GM12878 (cell line): ENCODE measurements around the gene ABCG1. TPM values are rescaled to one million over a fixed set of nuclear protein-coding genes. Genes with fewer than 3 reads are reported as not detected.

Source experiments
- ATAC-seq: fragments of 200-7000 bp; cut with Tn5 transposase; 3 replicates; pipeline ENCODE4 v1.9.1; 2020; ENCODE audit warnings: mild to moderate bottlenecking, moderate library complexity
- BruUV-seq: library from RNA; stranded (reverse); fragments of 400-500 nt; replicated peaks from 2 replicates; lab custom pipeline; 2021; lab: Mats Ljungman, UMichigan
- CTCF ChIA-PET: fragments of 300-600 bp; sonication (Branson Sonifier 250); formaldehyde crosslinking; extraction: SDS; loops from one replicate; lab custom pipeline; 2021; ENCODE audit warnings: inconsistent platforms; lab: Yijun Ruan, JAX
- POLR2A ChIA-PET: fragments of 350-600 bp; formaldehyde crosslinking; extraction: SDS; loops from one replicate; lab custom pipeline; 2021; ENCODE audit warnings: inconsistent platforms; lab: Charles Lee
- RAD21 ChIA-PET: fragments of 300-600 bp; sonication (Branson Sonifier 250); formaldehyde crosslinking; loops from one replicate; lab custom pipeline; 2023; ENCODE audit warnings: antibody characterized with exemption; ENCODE audit not compliant: unreplicated experiment; lab: Charles Lee
- SMC1A ChIA-PET: fragments of 300-600 bp; sonication (Branson Sonifier 250); formaldehyde crosslinking; loops from one replicate; lab custom pipeline; 2023; ENCODE audit not compliant: unreplicated experiment, uncharacterized antibody; lab: Charles Lee
- DNase-seq: peaks from one replicate; pipeline ENCODE4 v3.0.0-alpha.2; 2011; ENCODE audit warnings: low read depth, low spot score
- FAIRE-seq: peaks from 3 replicates; lab custom pipeline; 2011; peaks lifted over from hg19 to GRCh38; lab: Jason Lieb, UNC
- H2AFZ ChIP-seq: 2 replicates; pipeline ENCODE4 v1.6.0; 2011; ENCODE audit warnings: low read depth, low read length, control low read depth; ENCODE audit not compliant: control insufficient read depth
- H3K27ac ChIP-seq: 2 replicates; pipeline ENCODE4 v1.5.1; 2011; ENCODE audit warnings: control low read depth; ENCODE audit not compliant: control insufficient read depth, insufficient read depth
- H3K27me3 ChIP-seq, 2 experiments: replicated peaks in 1 of 2; 2 replicates each; pipeline versions ENCODE4 v1.6.0 to v1.6.1; 2011; ENCODE audit warnings: low read length in 1 of 2; ENCODE audit not compliant: control insufficient read depth in 2 of 2, insufficient read depth in 2 of 2
- H3K36me3 ChIP-seq, 2 experiments: 2 replicates each; pipeline ENCODE4 v1.5.1; 2011; ENCODE audit warnings: low read length in 1 of 2; ENCODE audit not compliant: control insufficient read depth in 2 of 2, insufficient read depth in 2 of 2
- H3K4me1 ChIP-seq: 2 replicates; pipeline ENCODE4 v1.6.1; 2011; ENCODE audit warnings: mild to moderate bottlenecking, low read length, moderate library complexity, mixed read lengths; ENCODE audit not compliant: control insufficient read depth, insufficient read depth
- H3K4me2 ChIP-seq: 2 replicates; pipeline ENCODE4 v1.6.0; 2011; ENCODE audit warnings: control low read depth; ENCODE audit not compliant: control insufficient read depth, insufficient read depth
- H3K4me3 ChIP-seq: fragments of 200-600 bp; sonication (generic); 2 replicates; pipeline ENCODE4 v1.5.1; 2016
- H3K79me2 ChIP-seq: 2 replicates; pipeline ENCODE4 v1.6.0; 2011; ENCODE audit warnings: low read length; ENCODE audit not compliant: control insufficient read depth, insufficient read depth
- H3K9ac ChIP-seq: 2 replicates; pipeline ENCODE4 v1.8.0; 2011; ENCODE audit warnings: low read length, control low read depth, mixed read lengths; ENCODE audit not compliant: control insufficient read depth, insufficient read depth
- H3K9me3 ChIP-seq: replicated peaks from 3 replicates; pipeline ENCODE4 v1.5.1; 2011; ENCODE audit warnings: mild to moderate bottlenecking, low read length; ENCODE audit not compliant: control insufficient read depth, insufficient read depth
- H4K20me1 ChIP-seq: 2 replicates; pipeline ENCODE4 v1.6.0; 2011; ENCODE audit not compliant: control insufficient read depth, insufficient read depth
- IKZF2 ChIP-seq, 2 experiments: fragments of 450-650 bp; IDR thresholded peaks; 2 replicates each; pipeline ENCODE4 v1.6.1; 2017; ENCODE audit warnings: mild to moderate bottlenecking in 2 of 2, moderate library complexity in 2 of 2
- NFYB ChIP-seq: IDR thresholded peaks from 2 replicates; pipeline ENCODE4 v1.6.1; 2011; ENCODE audit warnings: low read depth, mild to moderate bottlenecking, low read length, improper control_type of control experiment, moderate library complexity; ENCODE audit not compliant: insufficient read depth
- NRF1 ChIP-seq: conservative IDR thresholded peaks from 2 replicates; pipeline ENCODE4 v1.6.1; 2011; ENCODE audit warnings: mild to moderate bottlenecking, low read depth, low read length, improper control_type of control experiment
- SREBF1 ChIP-seq: IDR thresholded peaks from 2 replicates; pipeline ENCODE4 v1.6.1; 2012; ENCODE audit warnings: mild to moderate bottlenecking, low read length
- TCF7 ChIP-seq: IDR thresholded peaks from 2 replicates; pipeline ENCODE4 v1.6.1; 2014; ENCODE audit warnings: antibody characterized with exemption, borderline replicate concordance
- WGBS: methylation state at CpG from one replicate; pipeline ENCODE4 v1.1.6; 2016; ENCODE audit warnings: low lambda C conversion rate; ENCODE audit not compliant: insufficient replicate concordance, insufficient coverage; ENCODE audit errors: missing lambda C conversion rate; 5-methylcytosine and 5-hydroxymethylcytosine counted together
- in situ Hi-C: fragments of 300-500 bp; cut with MboI; formaldehyde crosslinking; loops from 9 replicates; pipeline ENCODE4 v1.14.3; 2018; ENCODE audit warnings: mixed read lengths
- intact Hi-C: fragments of 100-400 bp; cut with micrococcal nuclease; formaldehyde crosslinking; loops from one replicate; pipeline ENCODE4 v1.14.2; 2022; ENCODE audit not compliant: unreplicated experiment
- polyA plus RNA-seq, 11 experiments: library from polyadenylated mRNA; depleted of rRNA in 4 of 11; unstranded in 6 of 11; stranded (reverse) in 5 of 11; fragments of >200 nt; fragmentation: Nextera tagmentation in 4 of 11; fragmentation: Illumina TruSeq in 1 of 11; extraction: Ambion mirVana in 4 of 11; extraction: Trizol in 1 of 11; gene quantifications; 1 replicate in 1 of 11; 2 replicates in 10 of 11; pipeline versions ENCODE4 v1.2.1 to v1.2.3, GENCODE V29; 2011 to 2016; ENCODE audit warnings: inconsistent platforms in 2 of 11, missing spikeins in 2 of 11, low read depth in 1 of 11
- total RNA-seq, 4 experiments: library from RNA; depleted of rRNA in 3 of 4; stranded (reverse); fragments of >200 nt in 3 of 4; fragmentation: Illumina TruSeq in 1 of 4; extraction: Trizol in 1 of 4; gene quantifications; 2 replicates each; pipeline versions ENCODE4 v1.2.1 to v1.2.3, GENCODE V29; 2013 to 2021
- TF ChIP-seq, protein P1 (sequence below): fragments of 450-650 bp; IDR thresholded peaks from 2 replicates; pipeline ENCODE4 v1.6.1; 2017; ENCODE audit warnings: mild to moderate bottlenecking, low read depth, inconsistent platforms; ENCODE audit not compliant: poor library complexity, severe bottlenecking

Gene ABCG1
- total and polyA plus RNA-seq, 10 of the 15 experiments (the other 5 are each of a cell fraction or from before 2014, with no cell fraction given): 0.59 to 19.3 (median 5.7) TPM

DNA sequence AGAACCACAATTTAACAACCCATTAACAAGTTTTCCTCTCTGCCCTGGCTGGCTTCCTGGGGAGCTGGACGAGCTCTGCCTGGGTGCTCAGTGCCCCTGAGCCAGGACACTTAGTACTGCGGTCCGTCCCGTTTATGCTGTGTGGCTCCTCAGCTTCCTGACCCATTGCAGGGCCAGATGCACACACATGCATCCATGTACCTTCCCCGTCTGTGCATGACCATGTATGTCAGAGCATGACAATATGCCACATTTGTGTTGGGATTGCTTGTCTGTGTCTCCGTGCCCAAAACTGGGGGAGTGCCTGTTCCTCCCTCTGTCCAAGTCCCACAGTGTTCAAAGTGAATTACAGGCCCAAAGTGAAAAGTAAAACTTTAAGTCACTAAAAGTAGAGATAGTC lies 106.0 kb downstream of the ABCG1 start:
- H3K9ac ChIP-seq: no peak overlapping the region
- in situ Hi-C loops (no loop called here), intact Hi-C loops (no loop called here)
- ChIA-PET CTCF (interaction anchor here (1.3 to 3.8 kb wide), 2 partner anchors 11 to 14 kb away, joined by 4 to 14 read pairs; no protein-coding TSS in a partner anchor), RAD21 (no interaction called here), POLR2A (no interaction called here), SMC1A (no interaction called here)
- no peak overlapping the region for H2AFZ ChIP-seq
- no TSS peak for BruUV-seq
- FAIRE-seq (no peak), DNase-seq (no peak), ATAC-seq (no peak)
- H3K36me3 ChIP-seq: no peaks in the 10 kb centered on the region
- TF ChIP-seq IKZF2 (IDR thresholded peaks at IDR 0.05): no peak
- TF ChIP-seq, protein P1, sequence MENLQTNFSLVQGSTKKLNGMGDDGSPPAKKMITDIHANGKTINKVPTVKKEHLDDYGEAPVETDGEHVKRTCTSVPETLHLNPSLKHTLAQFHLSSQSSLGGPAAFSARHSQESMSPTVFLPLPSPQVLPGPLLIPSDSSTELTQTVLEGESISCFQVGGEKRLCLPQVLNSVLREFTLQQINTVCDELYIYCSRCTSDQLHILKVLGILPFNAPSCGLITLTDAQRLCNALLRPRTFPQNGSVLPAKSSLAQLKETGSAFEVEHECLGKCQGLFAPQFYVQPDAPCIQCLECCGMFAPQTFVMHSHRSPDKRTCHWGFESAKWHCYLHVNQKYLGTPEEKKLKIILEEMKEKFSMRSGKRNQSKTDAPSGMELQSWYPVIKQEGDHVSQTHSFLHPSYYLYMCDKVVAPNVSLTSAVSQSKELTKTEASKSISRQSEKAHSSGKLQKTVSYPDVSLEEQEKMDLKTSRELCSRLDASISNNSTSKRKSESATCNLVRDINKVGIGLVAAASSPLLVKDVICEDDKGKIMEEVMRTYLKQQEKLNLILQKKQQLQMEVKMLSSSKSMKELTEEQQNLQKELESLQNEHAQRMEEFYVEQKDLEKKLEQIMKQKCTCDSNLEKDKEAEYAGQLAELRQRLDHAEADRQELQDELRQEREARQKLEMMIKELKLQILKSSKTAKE: no peak
- TF ChIP-seq TCF7: no peak
- TF ChIP-seq SREBF1: no peak
- no peak for TF ChIP-seq NRF1
- no peak for TF ChIP-seq NFYB
- no peaks in the 10 kb centered on the region for H3K27me3 ChIP-seq
- H3K79me2 ChIP-seq: no peaks in the 10 kb centered on the region
- H3K9me3 ChIP-seq: no peaks in the 10 kb centered on the region; the same call in 2 of the 3 replicates
- no peak overlapping the region for H3K4me2 ChIP-seq
- WGBS: 29% methylated on average over 6 of the region's 6 CpGs
- no peaks in the 10 kb centered on the region for H4K20me1 ChIP-seq
- H3K4me1 ChIP-seq: no peaks in the 10 kb centered on the region
- H3K27ac ChIP-seq: no peak overlapping the region
- no peak overlapping the region for H3K4me3 ChIP-seq
